WTC11 (cell line): ENCODE measurements around the gene IDH3G. TPM values are rescaled to one million over a fixed set of nuclear protein-coding genes. Genes with fewer than 3 reads are reported as not detected.

ENCODE experiments used
- ATAC-seq: fragments of 200-7000 bp; cut with Tn5 transposase; 2 replicates; pipeline ENCODE4 v1.10.0; 2021; ENCODE audit warnings: mild to moderate bottlenecking, moderate library complexity
- CTCF ChIA-PET: fragments of 300-600 bp; sonication (Branson Sonifier 250); formaldehyde crosslinking; loops from one replicate; lab custom pipeline; 2021; ENCODE audit warnings: antibody characterized with exemption; lab: Charles Lee
- POLR2A ChIA-PET: fragments of 350-600 bp; sonication (Branson Sonifier 250); formaldehyde crosslinking; loops from one replicate; lab custom pipeline; 2021; ENCODE audit warnings: antibody characterized with exemption; lab: Charles Lee
- DNase-seq: peaks from one replicate; pipeline ENCODE4 v3.0.0; 2021; ENCODE audit warnings: low spot score
- H3K27ac Mint-ChIP-seq: 2 replicates; pipeline ENCODE4 v1.8.0; 2021; ENCODE audit warnings: mixed read lengths
- H3K27me3 Mint-ChIP-seq: 2 replicates; pipeline ENCODE4 v1.8.0; 2021; ENCODE audit warnings: low read depth, mild to moderate bottlenecking, moderate library complexity, mixed read lengths
- H3K36me3 Mint-ChIP-seq: 2 replicates; pipeline ENCODE4 v1.8.0; 2021; ENCODE audit warnings: mixed read lengths
- H3K4me1 Mint-ChIP-seq: 2 replicates; pipeline ENCODE4 v1.8.0; 2022; ENCODE audit warnings: mixed read lengths
- H3K4me3 Mint-ChIP-seq: 2 replicates; pipeline ENCODE4 v1.8.0; 2021; ENCODE audit warnings: mild to moderate bottlenecking, moderate library complexity, mixed read lengths
- H3K9me3 Mint-ChIP-seq: 2 replicates; pipeline ENCODE4 v1.8.0; 2021; ENCODE audit warnings: mixed read lengths
- AFF4 ChIP-seq: sonication (generic); formaldehyde crosslinking; IDR thresholded peaks from 2 replicates; pipeline ENCODE4 v1.8.1; 2023; ENCODE audit warnings: mild to moderate bottlenecking, missing genetic modification reagents, borderline replicate concordance
- ATF1 ChIP-seq: sonication (generic); formaldehyde crosslinking; IDR thresholded peaks from 2 replicates; pipeline ENCODE4 v1.8.1; 2023; ENCODE audit warnings: mild to moderate bottlenecking, moderate library complexity, missing genetic modification reagents
- CBFB ChIP-seq: sonication (generic); formaldehyde crosslinking; IDR thresholded peaks from 2 replicates; pipeline ENCODE4 v1.8.1; 2022; ENCODE audit warnings: mild to moderate bottlenecking, low read depth, missing genetic modification reagents
- CTCF ChIP-seq: fragments of 200-600 bp; IDR thresholded peaks from 2 replicates; pipeline ENCODE4 v1.8.0; 2022; ENCODE audit warnings: antibody characterized with exemption
- E2F1 ChIP-seq: sonication (generic); formaldehyde crosslinking; IDR thresholded peaks from 2 replicates; pipeline ENCODE4 v1.8.0; 2022; ENCODE audit warnings: mild to moderate bottlenecking, missing genetic modification reagents
- ELF4 ChIP-seq: sonication (generic); formaldehyde crosslinking; IDR thresholded peaks from 2 replicates; pipeline ENCODE4 v1.8.1; 2022; ENCODE audit warnings: low read depth, mild to moderate bottlenecking, moderate library complexity, missing genetic modification reagents
- ERG ChIP-seq: fragments of 250-450 bp; sonication (Bioruptor Pico); IDR thresholded peaks from 2 replicates; pipeline ENCODE4 v1.8.0; 2021; ENCODE audit warnings: mild to moderate bottlenecking
- FOXJ3 ChIP-seq: sonication (generic); formaldehyde crosslinking; IDR thresholded peaks from 2 replicates; pipeline ENCODE4 v1.9.0; 2021; ENCODE audit warnings: missing genetic modification reagents, mild to moderate bottlenecking, borderline replicate concordance
- GTF2I ChIP-seq: fragments of 250-450 bp; sonication (Bioruptor Pico); conservative IDR thresholded peaks from 2 replicates; pipeline ENCODE4 v1.4.0; 2021; ENCODE audit warnings: mild to moderate bottlenecking
- MXD4 ChIP-seq: fragments of 250-450 bp; sonication (Bioruptor Pico); IDR thresholded peaks from 2 replicates; pipeline ENCODE4 v1.8.0; 2021; ENCODE audit warnings: mild to moderate bottlenecking, moderate library complexity, borderline replicate concordance
- NFYB ChIP-seq: sonication (generic); formaldehyde crosslinking; conservative IDR thresholded peaks from 2 replicates; pipeline ENCODE4 v1.8.0; 2022; ENCODE audit warnings: low read depth, missing genetic modification reagents
- NR3C1 ChIP-seq: sonication (generic); formaldehyde crosslinking; conservative IDR thresholded peaks from 2 replicates; pipeline ENCODE4 v1.8.1; 2023; ENCODE audit warnings: low read depth, mild to moderate bottlenecking, missing genetic modification reagents
- USF1 ChIP-seq: sonication (generic); formaldehyde crosslinking; IDR thresholded peaks from 2 replicates; pipeline ENCODE4 v1.8.0; 2022; ENCODE audit warnings: mild to moderate bottlenecking, missing genetic modification reagents
- ZBTB21 ChIP-seq: sonication (generic); formaldehyde crosslinking; IDR thresholded peaks from 2 replicates; pipeline ENCODE4 v1.8.1; 2023; ENCODE audit warnings: mild to moderate bottlenecking, missing genetic modification reagents, borderline replicate concordance
- ZNF219 ChIP-seq: sonication (generic); formaldehyde crosslinking; IDR thresholded peaks from 2 replicates; pipeline ENCODE4 v1.8.0; 2023; ENCODE audit warnings: missing genetic modification reagents, mild to moderate bottlenecking, borderline replicate concordance
- ZNF532 ChIP-seq: fragments of 250-450 bp; sonication (Bioruptor Pico); IDR thresholded peaks from 2 replicates; pipeline ENCODE4 v1.9.0; 2021; ENCODE audit warnings: mild to moderate bottlenecking, borderline replicate concordance
- total RNA-seq: library from RNA; stranded (reverse); gene quantifications from 3 replicates; pipeline ENCODE4 v1.2.3, GENCODE V29; 2021

IDH3G gene
- total RNA-seq, 1 experiment from 2014 or later, result 52.4 TPM

- CTCF ChIA-PET, result no interaction called here
- ATAC-seq, result no peak
- peak overlapping the region; percentile 65; the same call in 1 of the 2 replicates for H3K27ac Mint-ChIP-seq
- TF ChIP-seq AFF4 (CRISPR knock-in tag) (no peak), NFYB (CRISPR knock-in tag) (no peak), ERG (CRISPR knock-in tag) (no peak), ZBTB21 (CRISPR knock-in tag) (no peak)
- TF ChIP-seq, all 79 proteins: peak for 0
- POLR2A ChIA-PET, result interaction anchor here (0.7 kb wide), 1 partner anchor 21 kb away, joined by 6 read pairs; no protein-coding TSS in a partner anchor
- DNase-seq, result no peak
- H3K9me3 Mint-ChIP-seq, result no peaks in the 10 kb centered on the region
- H3K27me3 Mint-ChIP-seq, result no peaks in the 10 kb centered on the region
- H3K36me3 Mint-ChIP-seq, result no peaks in the 10 kb centered on the region
- no peak overlapping the region for H3K4me3 Mint-ChIP-seq
- peaks cover 52% of the 10 kb centered on the region for H3K4me1 Mint-ChIP-seq
Observed at GRCh38 chrX:153813161-153813560, 19.0 kb upstream of the IDH3G start.

GRCh38 chrX:153812220-153812619 lies 18.0 kb upstream of the IDH3G start:
- DNase-seq (no peak), ATAC-seq (peak; percentile 29; the same call in 1 of the 2 replicates)
- no peak overlapping the region; the same call in 1 of the 2 replicates for H3K27ac Mint-ChIP-seq
- peaks cover 50% of the 10 kb centered on the region for H3K4me1 Mint-ChIP-seq
- H3K27me3 Mint-ChIP-seq, result no peaks in the 10 kb centered on the region
- H3K4me3 Mint-ChIP-seq, result no peak overlapping the region
- no peaks in the 10 kb centered on the region for H3K9me3 Mint-ChIP-seq
- peaks cover 3% of the 10 kb centered on the region for H3K36me3 Mint-ChIP-seq
- ChIA-PET POLR2A (no interaction called here), CTCF (no interaction called here)
- TF ChIP-seq CBFB (CRISPR knock-in tag) (no peak), FOXJ3 (CRISPR knock-in tag) (no peak), ZNF532 (CRISPR knock-in tag) (no peak), E2F1 (CRISPR knock-in tag) (no peak), ATF1 (no peak), MXD4 (CRISPR knock-in tag) (no peak), ELF4 (CRISPR knock-in tag) (no peak), CTCF (no peak), ZNF219 (no peak), GTF2I (no peak), USF1 (no peak), NR3C1 (CRISPR knock-in tag) (no peak)
